IMR-90 (cell line): Measurements from ENCODE around the gene GSTO1. TPM values are rescaled to one million over a fixed set of nuclear protein-coding genes. Genes with fewer than 3 reads are reported as not detected.

Experiments
- ATAC-seq: fragments of 200-7000 bp; cut with Tn5 transposase; 2 replicates; pipeline ENCODE4 v1.9.1; 2020; ENCODE audit warnings: low read depth, mild to moderate bottlenecking, moderate library complexity
- BruUV-seq: library from RNA; stranded (reverse); fragments of 400-500 nt; replicated peaks from 2 replicates; lab custom pipeline; 2021; lab: Mats Ljungman, UMichigan
- CTCF ChIA-PET: fragments of 300-600 bp; formaldehyde crosslinking; extraction: SDS; loops from one replicate; lab custom pipeline; 2021; ENCODE audit warnings: antibody characterized with exemption; lab: Yijun Ruan, JAX
- POLR2A ChIA-PET: fragments of 300-600 bp; sonication (Branson Sonifier 250); formaldehyde crosslinking; loops from one replicate; lab custom pipeline; 2022; ENCODE audit warnings: antibody characterized with exemption; ENCODE audit not compliant: unreplicated experiment; lab: Charles Lee
- DNase-seq: peaks from one replicate; pipeline ENCODE4 v3.0.0; 2013
- H2AFZ ChIP-seq: replicated peaks from 2 replicates; pipeline ENCODE3; 2013; ENCODE audit warnings: low read length, mild to moderate bottlenecking; ENCODE audit not compliant: poor library complexity
- H2AK5ac ChIP-seq: 2 replicates; pipeline ENCODE4 v1.6.1; 2013; ENCODE audit warnings: low read depth, low read length, inconsistent platforms
- H2AK9ac ChIP-seq: replicated peaks from 2 replicates; pipeline ENCODE3; 2013; ENCODE audit warnings: mild to moderate bottlenecking, low read depth, low read length, moderate library complexity; ENCODE audit not compliant: poor library complexity
- H2BK120ac ChIP-seq: 2 replicates; pipeline ENCODE4 v1.6.1; 2013; ENCODE audit warnings: low read depth, low read length, inconsistent platforms
- H2BK15ac ChIP-seq: 3 replicates; pipeline ENCODE4 v1.6.1; 2013; ENCODE audit warnings: low read depth, low read length, inconsistent platforms
- H2BK20ac ChIP-seq: 2 replicates; pipeline ENCODE4 v1.6.1; 2013; ENCODE audit warnings: low read depth, mild to moderate bottlenecking, inconsistent platforms, low read length, moderate library complexity
- H2BK5ac ChIP-seq: 2 replicates; pipeline ENCODE4 v1.6.1; 2013; ENCODE audit warnings: mild to moderate bottlenecking, low read depth, low read length, inconsistent platforms; ENCODE audit not compliant: poor library complexity, severe bottlenecking
- H3K14ac ChIP-seq: replicated peaks from 2 replicates; pipeline ENCODE4 v1.6.1; 2013; ENCODE audit warnings: low read depth, low read length, inconsistent platforms
- H3K18ac ChIP-seq: 2 replicates; pipeline ENCODE4 v1.6.1; 2013; ENCODE audit warnings: low read depth, low read length, control low read depth
- H3K23ac ChIP-seq: 2 replicates; pipeline ENCODE4 v1.6.1; 2013; ENCODE audit warnings: low read depth, low read length, inconsistent platforms
- H3K27ac ChIP-seq: 2 replicates; pipeline ENCODE4 v1.5.1; 2013; ENCODE audit warnings: mild to moderate bottlenecking, control low read depth, low read length; ENCODE audit not compliant: insufficient read depth
- H3K27me3 ChIP-seq: 2 replicates; pipeline ENCODE4 v1.6.1; 2013; ENCODE audit warnings: low read length; ENCODE audit not compliant: control insufficient read depth, insufficient read depth
- H3K36me3 ChIP-seq: 2 replicates; pipeline ENCODE4 v1.6.1; 2013; ENCODE audit warnings: low read length, mixed read lengths; ENCODE audit not compliant: control insufficient read depth, insufficient read depth
- H3K4ac ChIP-seq: 2 replicates; pipeline ENCODE4 v1.6.1; 2013; ENCODE audit warnings: low read depth, low read length, inconsistent platforms
- H3K4me1 ChIP-seq: 2 replicates; pipeline ENCODE4 v1.6.1; 2013; ENCODE audit warnings: low read length, mixed read lengths; ENCODE audit not compliant: control insufficient read depth, insufficient read depth
- H3K4me2 ChIP-seq: 2 replicates; pipeline ENCODE4 v1.6.1; 2013; ENCODE audit warnings: low read depth, mild to moderate bottlenecking, control low read depth, low read length, moderate library complexity
- H3K4me3 ChIP-seq: 2 replicates; pipeline ENCODE4 v1.5.1; 2013; ENCODE audit warnings: low read depth, mild to moderate bottlenecking, control low read depth, low read length, moderate library complexity; ENCODE audit not compliant: insufficient read depth
- H3K56ac ChIP-seq: 2 replicates; pipeline ENCODE4 v1.6.1; 2013; ENCODE audit warnings: low read length, inconsistent platforms; ENCODE audit not compliant: insufficient read depth; ENCODE audit errors: extremely low read depth
- H3K79me1 ChIP-seq, 2 experiments: 2 replicates each; pipeline ENCODE4 v1.6.1; 2013; ENCODE audit warnings: low read length in 2 of 2, inconsistent platforms in 1 of 2, low read depth in 1 of 2
- H3K9ac ChIP-seq: 2 replicates; pipeline ENCODE4 v1.6.1; 2013; ENCODE audit warnings: low read depth, low read length, control low read depth
- H3K9me1 ChIP-seq: 2 replicates; pipeline ENCODE4 v1.6.1; 2013; ENCODE audit warnings: low read length, inconsistent platforms; ENCODE audit not compliant: insufficient read depth
- H3K9me3 ChIP-seq: 2 replicates; pipeline ENCODE4 v1.6.1; 2013; ENCODE audit warnings: low read length; ENCODE audit not compliant: control insufficient read depth, insufficient read depth
- H4K20me1 ChIP-seq: 2 replicates; pipeline ENCODE4 v1.6.1; 2013; ENCODE audit warnings: low read length, inconsistent platforms; ENCODE audit not compliant: insufficient read depth
- H4K5ac ChIP-seq: 2 replicates; pipeline ENCODE4 v1.6.1; 2013; ENCODE audit warnings: mild to moderate bottlenecking, low read depth, low read length, control low read depth
- H4K8ac ChIP-seq, 2 experiments: 2 replicates each; pipeline ENCODE4 v1.6.1; 2013; ENCODE audit warnings: low read depth in 2 of 2, low read length in 2 of 2, control low read depth in 1 of 2, inconsistent platforms in 1 of 2
- H4K91ac ChIP-seq: 2 replicates; pipeline ENCODE4 v1.6.1; 2013; ENCODE audit warnings: low read depth, low read length, inconsistent platforms; ENCODE audit not compliant: insufficient read depth
- BHLHE40 ChIP-seq: fragments of 150-350 bp; IDR thresholded peaks from 2 replicates; pipeline ENCODE4 v1.6.1; 2016; ENCODE audit warnings: mild to moderate bottlenecking, low read depth, low read length
- CEBPB ChIP-seq: IDR thresholded peaks from 2 replicates; pipeline ENCODE4 v1.6.1; 2012; ENCODE audit warnings: low read depth, low read length, improper control_type of control experiment
- MAFK ChIP-seq: IDR thresholded peaks from 2 replicates; pipeline ENCODE4 v1.6.1; 2012; ENCODE audit warnings: low read depth, low read length, improper control_type of control experiment
- POLR2A ChIP-seq: IDR thresholded peaks from 2 replicates; pipeline ENCODE4 v1.6.1; 2012; ENCODE audit warnings: mild to moderate bottlenecking, low read depth, low read length
- RCOR1 ChIP-seq: IDR thresholded peaks from 2 replicates; pipeline ENCODE4 v1.6.1; 2012; ENCODE audit warnings: mild to moderate bottlenecking, low read length, improper control_type of control experiment; ENCODE audit not compliant: insufficient replicate concordance
- RFX5 ChIP-seq: IDR thresholded peaks from 2 replicates; pipeline ENCODE4 v1.8.0; 2012; ENCODE audit warnings: low read depth, mild to moderate bottlenecking, low read length, moderate library complexity
- SMC3 ChIP-seq: fragments of 150-350 bp; IDR thresholded peaks from 2 replicates; pipeline ENCODE4 v1.6.1; 2016; ENCODE audit warnings: low read depth, mild to moderate bottlenecking, antibody characterized with exemption, low read length, moderate library complexity
- WGBS, 2 experiments: methylation state at CpG; one replicate each; pipeline versions ENCODE4 v1.1.5 to v1.1.7; 2013; ENCODE audit warnings: missing lambda C conversion rate in 2 of 2; ENCODE audit not compliant: insufficient read length in 1 of 2; ENCODE audit errors: extremely low coverage in 2 of 2; 5-methylcytosine and 5-hydroxymethylcytosine counted together
- dilution Hi-C: fragments of 300-500 bp; cut with HindIII; formaldehyde crosslinking; loops from one replicate; pipeline ENCODE4 v1.14.3; 2018; ENCODE audit warnings: low sequenced_read_pairs; ENCODE audit not compliant: unreplicated experiment
- in situ Hi-C: fragments of 300-500 bp; cut with MboI; formaldehyde crosslinking; loops from 3 replicates; pipeline ENCODE4 v1.14.3; 2019; ENCODE audit warnings: low sequenced_read_pairs, inconsistent platforms, mixed read lengths
- intact Hi-C: fragments of 100-400 bp; cut with micrococcal nuclease; formaldehyde crosslinking; loops from 2 replicates; pipeline ENCODE4 v1.10.0; 2022
- polyA plus RNA-seq, 3 experiments: library from polyadenylated mRNA; depleted of rRNA; stranded (reverse); fragments of >200 nt; gene quantifications; 2 replicates each; pipeline ENCODE4 v1.2.3, GENCODE V29; 2012; ENCODE audit warnings: low replicate concordance in 1 of 3
- total RNA-seq: library from RNA; depleted of rRNA; stranded (reverse); fragments of >200 nt; gene quantifications from 2 replicates; pipeline ENCODE4 v1.2.3, GENCODE V29; 2012
- TF ChIP-seq, protein P1 (sequence below): conservative IDR thresholded peaks from 2 replicates; pipeline ENCODE4 v1.5.1; 2012; ENCODE audit warnings: mild to moderate bottlenecking, low read depth, low read length, improper control_type of control experiment

GSTO1 gene
- total and polyA plus RNA-seq, 2 of the 4 experiments (the other 2 are of a cell fraction) = 186 to 258 TPM

DNA sequence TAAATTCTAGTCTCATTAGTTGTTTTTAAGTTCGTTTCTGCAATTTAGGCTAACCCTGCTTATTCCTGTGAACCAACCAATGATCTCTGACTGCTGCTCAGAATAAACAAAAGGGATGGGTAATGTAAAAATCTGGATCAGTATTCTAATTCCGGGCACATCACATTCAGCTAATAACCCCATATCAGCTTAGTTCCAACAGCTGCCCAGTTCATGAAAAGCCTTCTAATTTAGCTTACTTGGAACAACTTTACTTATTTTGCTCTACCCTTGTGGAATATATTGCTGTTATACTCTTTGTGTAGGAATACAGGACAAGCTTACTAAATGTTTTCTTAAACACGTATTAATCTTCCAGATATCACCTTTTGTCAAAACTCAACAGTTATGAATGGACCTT lies 18.9 kb upstream of the GSTO1 start:
- Histone ChIP-seq H3K56ac (no peak overlapping the region), H3K4me2 (no peak overlapping the region), H2BK20ac (no peak overlapping the region), H4K20me1 (no peaks in the 10 kb centered on the region), H2BK15ac (no peak overlapping the region), H3K9ac (no peak overlapping the region), H4K5ac (no peak overlapping the region), H2AFZ (no peak overlapping the region), H3K4ac (no peak overlapping the region), H3K14ac (no peak overlapping the region), H3K23ac (no peak overlapping the region), H3K79me1 (no peaks in the 10 kb centered on the region), H3K27ac (no peak overlapping the region), H3K18ac (no peak overlapping the region), H3K9me3 (no peaks in the 10 kb centered on the region), H3K4me1 (no peaks in the 10 kb centered on the region), H2AK9ac (no peak overlapping the region), H2BK5ac (no peak overlapping the region), H4K8ac (no peak overlapping the region), H3K9me1 (no peaks in the 10 kb centered on the region), H2AK5ac (no peak overlapping the region), H3K4me3 (no peak overlapping the region), H4K91ac (no peak overlapping the region), H2BK120ac (no peak overlapping the region), H3K27me3 (peaks cover 13% of the 10 kb centered on the region), H3K36me3 (no peaks in the 10 kb centered on the region)
- BruUV-seq = no TSS peak
- POLR2A ChIA-PET = no interaction called here
- dilution Hi-C loops (no loop called here), intact Hi-C loops (no loop called here), in situ Hi-C loops (no loop called here)
- no peak for ATAC-seq
- no peak for DNase-seq
- CTCF ChIA-PET = no interaction called here
- WGBS, 2 experiments = no CpG with 5 or more reads among the region's 3 CpGs
- TF ChIP-seq MAFK (no peak), SMC3 (no peak), CEBPB (no peak), POLR2A (no peak), RFX5 (no peak), BHLHE40 (no peak), RCOR1 (no peak)
- TF ChIP-seq, protein P1, sequence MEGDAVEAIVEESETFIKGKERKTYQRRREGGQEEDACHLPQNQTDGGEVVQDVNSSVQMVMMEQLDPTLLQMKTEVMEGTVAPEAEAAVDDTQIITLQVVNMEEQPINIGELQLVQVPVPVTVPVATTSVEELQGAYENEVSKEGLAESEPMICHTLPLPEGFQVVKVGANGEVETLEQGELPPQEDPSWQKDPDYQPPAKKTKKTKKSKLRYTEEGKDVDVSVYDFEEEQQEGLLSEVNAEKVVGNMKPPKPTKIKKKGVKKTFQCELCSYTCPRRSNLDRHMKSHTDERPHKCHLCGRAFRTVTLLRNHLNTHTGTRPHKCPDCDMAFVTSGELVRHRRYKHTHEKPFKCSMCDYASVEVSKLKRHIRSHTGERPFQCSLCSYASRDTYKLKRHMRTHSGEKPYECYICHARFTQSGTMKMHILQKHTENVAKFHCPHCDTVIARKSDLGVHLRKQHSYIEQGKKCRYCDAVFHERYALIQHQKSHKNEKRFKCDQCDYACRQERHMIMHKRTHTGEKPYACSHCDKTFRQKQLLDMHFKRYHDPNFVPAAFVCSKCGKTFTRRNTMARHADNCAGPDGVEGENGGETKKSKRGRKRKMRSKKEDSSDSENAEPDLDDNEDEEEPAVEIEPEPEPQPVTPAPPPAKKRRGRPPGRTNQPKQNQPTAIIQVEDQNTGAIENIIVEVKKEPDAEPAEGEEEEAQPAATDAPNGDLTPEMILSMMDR = no peak
